ENCODE results near the gene GTPBP2. TPM values are rescaled to one million over a fixed set of nuclear protein-coding genes. Genes with fewer than 3 reads are reported as not detected.

GTPBP2 gene
- total and polyA plus RNA-seq, 10 of the 15 experiments (the other 5 are each of a cell fraction or from before 2014, with no cell fraction given) = 5.9 to 63.4 (median 39.8) TPM

DNA sequence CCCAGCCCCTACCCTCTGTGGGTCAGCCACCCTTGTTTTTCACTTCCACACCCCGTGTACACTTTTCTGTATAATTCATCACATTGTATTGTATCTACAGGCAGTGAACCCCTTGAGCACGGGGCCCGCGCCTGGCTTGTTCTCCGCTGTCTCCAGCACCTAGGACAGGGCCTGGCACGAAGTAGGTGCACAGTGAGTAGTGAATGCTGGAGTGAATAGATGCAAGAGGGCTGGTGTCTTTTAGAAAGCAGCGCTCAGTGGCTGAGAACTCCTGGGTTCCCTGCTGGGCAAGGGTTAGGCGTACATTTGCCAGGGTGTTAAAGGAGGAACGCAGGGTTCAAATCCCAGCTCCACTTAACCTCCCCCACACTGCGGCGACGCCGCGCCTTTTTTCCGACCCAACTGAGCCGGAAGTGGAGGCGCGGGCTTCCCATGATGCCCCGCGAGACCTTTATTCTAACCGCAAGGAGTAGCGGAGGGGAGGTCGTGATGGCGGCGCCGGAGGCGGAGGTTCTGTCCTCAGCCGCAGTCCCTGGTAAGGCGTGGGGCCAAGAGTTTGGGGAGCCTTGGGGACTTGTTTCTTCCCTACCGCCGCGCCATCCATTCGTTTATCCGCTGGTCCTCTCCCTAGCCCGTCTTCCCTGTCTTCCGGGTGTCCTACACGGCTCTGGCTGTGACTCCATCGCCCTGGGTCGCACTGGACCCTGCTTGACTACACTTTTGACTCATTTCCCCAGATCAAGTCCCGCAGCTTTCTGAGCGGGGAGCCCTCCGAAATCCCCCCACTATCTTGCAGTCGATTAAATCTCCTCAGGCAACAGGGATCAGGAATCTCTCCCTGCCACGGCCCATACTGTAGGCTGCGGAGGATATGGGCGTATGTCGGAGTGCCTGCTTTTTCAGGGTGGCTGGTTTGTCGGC lies 6.6 kb upstream of the GTPBP2 start, which contains the start of gene MAD2L1BP (continued):
- TF ChIP-seq, protein P1, sequence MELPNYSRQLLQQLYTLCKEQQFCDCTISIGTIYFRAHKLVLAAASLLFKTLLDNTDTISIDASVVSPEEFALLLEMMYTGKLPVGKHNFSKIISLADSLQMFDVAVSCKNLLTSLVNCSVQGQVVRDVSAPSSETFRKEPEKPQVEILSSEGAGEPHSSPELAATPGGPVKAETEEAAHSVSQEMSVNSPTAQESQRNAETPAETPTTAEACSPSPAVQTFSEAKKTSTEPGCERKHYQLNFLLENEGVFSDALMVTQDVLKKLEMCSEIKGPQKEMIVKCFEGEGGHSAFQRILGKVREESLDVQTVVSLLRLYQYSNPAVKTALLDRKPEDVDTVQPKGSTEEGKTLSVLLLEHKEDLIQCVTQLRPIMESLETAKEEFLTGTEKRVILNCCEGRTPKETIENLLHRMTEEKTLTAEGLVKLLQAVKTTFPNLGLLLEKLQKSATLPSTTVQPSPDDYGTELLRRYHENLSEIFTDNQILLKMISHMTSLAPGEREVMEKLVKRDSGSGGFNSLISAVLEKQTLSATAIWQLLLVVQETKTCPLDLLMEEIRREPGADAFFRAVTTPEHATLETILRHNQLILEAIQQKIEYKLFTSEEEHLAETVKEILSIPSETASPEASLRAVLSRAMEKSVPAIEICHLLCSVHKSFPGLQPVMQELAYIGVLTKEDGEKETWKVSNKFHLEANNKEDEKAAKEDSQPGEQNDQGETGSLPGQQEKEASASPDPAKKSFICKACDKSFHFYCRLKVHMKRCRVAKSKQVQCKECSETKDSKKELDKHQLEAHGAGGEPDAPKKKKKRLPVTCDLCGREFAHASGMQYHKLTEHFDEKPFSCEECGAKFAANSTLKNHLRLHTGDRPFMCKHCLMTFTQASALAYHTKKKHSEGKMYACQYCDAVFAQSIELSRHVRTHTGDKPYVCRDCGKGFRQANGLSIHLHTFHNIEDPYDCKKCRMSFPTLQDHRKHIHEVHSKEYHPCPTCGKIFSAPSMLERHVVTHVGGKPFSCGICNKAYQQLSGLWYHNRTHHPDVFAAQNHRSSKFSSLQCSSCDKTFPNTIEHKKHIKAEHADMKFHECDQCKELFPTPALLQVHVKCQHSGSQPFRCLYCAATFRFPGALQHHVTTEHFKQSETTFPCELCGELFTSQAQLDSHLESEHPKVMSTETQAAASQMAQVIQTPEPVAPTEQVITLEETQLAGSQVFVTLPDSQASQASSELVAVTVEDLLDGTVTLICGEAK (IDR thresholded peaks at IDR 0.05; ENCODE audit: borderline replicate concordance) = peak; percentile 65; the same call in 1 of the 2 replicates
- TF ChIP-seq, protein P2, sequence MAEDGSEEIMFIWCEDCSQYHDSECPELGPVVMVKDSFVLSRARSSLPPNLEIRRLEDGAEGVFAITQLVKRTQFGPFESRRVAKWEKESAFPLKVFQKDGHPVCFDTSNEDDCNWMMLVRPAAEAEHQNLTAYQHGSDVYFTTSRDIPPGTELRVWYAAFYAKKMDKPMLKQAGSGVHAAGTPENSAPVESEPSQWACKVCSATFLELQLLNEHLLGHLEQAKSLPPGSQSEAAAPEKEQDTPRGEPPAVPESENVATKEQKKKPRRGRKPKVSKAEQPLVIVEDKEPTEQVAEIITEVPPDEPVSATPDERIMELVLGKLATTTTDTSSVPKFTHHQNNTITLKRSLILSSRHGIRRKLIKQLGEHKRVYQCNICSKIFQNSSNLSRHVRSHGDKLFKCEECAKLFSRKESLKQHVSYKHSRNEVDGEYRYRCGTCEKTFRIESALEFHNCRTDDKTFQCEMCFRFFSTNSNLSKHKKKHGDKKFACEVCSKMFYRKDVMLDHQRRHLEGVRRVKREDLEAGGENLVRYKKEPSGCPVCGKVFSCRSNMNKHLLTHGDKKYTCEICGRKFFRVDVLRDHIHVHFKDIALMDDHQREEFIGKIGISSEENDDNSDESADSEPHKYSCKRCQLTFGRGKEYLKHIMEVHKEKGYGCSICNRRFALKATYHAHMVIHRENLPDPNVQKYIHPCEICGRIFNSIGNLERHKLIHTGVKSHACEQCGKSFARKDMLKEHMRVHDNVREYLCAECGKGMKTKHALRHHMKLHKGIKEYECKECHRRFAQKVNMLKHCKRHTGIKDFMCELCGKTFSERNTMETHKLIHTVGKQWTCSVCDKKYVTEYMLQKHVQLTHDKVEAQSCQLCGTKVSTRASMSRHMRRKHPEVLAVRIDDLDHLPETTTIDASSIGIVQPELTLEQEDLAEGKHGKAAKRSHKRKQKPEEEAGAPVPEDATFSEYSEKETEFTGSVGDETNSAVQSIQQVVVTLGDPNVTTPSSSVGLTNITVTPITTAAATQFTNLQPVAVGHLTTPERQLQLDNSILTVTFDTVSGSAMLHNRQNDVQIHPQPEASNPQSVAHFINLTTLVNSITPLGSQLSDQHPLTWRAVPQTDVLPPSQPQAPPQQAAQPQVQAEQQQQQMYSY (CRISPR knock-in tag; IDR thresholded peaks at IDR 0.05) = no peak
- TF ChIP-seq CREB1 (IDR thresholded peaks at IDR 0.05; ENCODE audit: low read depth) (peak; percentile 45; the same call in 1 of the 2 replicates), IKZF2 (IDR thresholded peaks at IDR 0.05) (peak; percentile 75 to 76), SMAD5 (IDR thresholded peaks at IDR 0.05; ENCODE audit: low read depth) (peak; percentile 90), TBL1XR1 (IDR thresholded peaks at IDR 0.05; ENCODE audit: low read depth, low read length) (0 out of 2 replicates have a peak, but pooled peaks have one; percentile 17), MXI1 (IDR thresholded peaks at IDR 0.05; ENCODE audit: low read depth, low read length) (peak; percentile 47), EGR1 (IDR thresholded peaks at IDR 0.05; ENCODE audit: borderline replicate concordance in 1 of 2, low read depth in 2 of 2, low read length in 2 of 2) (peak; percentile 6 to 84), CHD1 (IDR thresholded peaks at IDR 0.05; ENCODE audit: low read depth, low read length) (peak; percentile 53; the same call in 1 of the 2 replicates), SMC3 (IDR thresholded peaks at IDR 0.05; ENCODE audit: borderline replicate concordance, low read length) (no peak), NFYB (IDR thresholded peaks at IDR 0.05; ENCODE audit: insufficient read depth, low read depth, low read length) (no peak), PAX5 (IDR thresholded peaks at IDR 0.05; ENCODE audit: borderline replicate concordance, low read depth, low read length) (0 out of 2 replicates have a peak, but pooled peaks have one; percentile 18), RB1 (IDR thresholded peaks at IDR 0.05; ENCODE audit: borderline replicate concordance) (peak; percentile 95; the same call in 1 of the 2 replicates), TAF1 (IDR thresholded peaks at IDR 0.05; ENCODE audit: borderline replicate concordance, low read depth, low read length) (peak; percentile 80; the same call in 1 of the 2 replicates)
- TF ChIP-seq, protein P3, sequence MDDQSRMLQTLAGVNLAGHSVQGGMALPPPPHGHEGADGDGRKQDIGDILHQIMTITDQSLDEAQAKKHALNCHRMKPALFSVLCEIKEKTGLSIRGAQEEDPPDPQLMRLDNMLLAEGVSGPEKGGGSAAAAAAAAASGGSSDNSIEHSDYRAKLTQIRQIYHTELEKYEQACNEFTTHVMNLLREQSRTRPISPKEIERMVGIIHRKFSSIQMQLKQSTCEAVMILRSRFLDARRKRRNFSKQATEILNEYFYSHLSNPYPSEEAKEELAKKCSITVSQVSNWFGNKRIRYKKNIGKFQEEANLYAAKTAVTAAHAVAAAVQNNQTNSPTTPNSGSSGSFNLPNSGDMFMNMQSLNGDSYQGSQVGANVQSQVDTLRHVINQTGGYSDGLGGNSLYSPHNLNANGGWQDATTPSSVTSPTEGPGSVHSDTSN (IDR thresholded peaks at IDR 0.05; ENCODE audit: insufficient replicate concordance, low read depth, low read length) = no peak
- TF ChIP-seq, protein P4, sequence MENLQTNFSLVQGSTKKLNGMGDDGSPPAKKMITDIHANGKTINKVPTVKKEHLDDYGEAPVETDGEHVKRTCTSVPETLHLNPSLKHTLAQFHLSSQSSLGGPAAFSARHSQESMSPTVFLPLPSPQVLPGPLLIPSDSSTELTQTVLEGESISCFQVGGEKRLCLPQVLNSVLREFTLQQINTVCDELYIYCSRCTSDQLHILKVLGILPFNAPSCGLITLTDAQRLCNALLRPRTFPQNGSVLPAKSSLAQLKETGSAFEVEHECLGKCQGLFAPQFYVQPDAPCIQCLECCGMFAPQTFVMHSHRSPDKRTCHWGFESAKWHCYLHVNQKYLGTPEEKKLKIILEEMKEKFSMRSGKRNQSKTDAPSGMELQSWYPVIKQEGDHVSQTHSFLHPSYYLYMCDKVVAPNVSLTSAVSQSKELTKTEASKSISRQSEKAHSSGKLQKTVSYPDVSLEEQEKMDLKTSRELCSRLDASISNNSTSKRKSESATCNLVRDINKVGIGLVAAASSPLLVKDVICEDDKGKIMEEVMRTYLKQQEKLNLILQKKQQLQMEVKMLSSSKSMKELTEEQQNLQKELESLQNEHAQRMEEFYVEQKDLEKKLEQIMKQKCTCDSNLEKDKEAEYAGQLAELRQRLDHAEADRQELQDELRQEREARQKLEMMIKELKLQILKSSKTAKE (IDR thresholded peaks at IDR 0.05; ENCODE audit: low read depth, poor library complexity, severe bottlenecking) = peak; percentile 58

Measured in GM12878 (cell line).